Endothelial cell of umbilical vein (primary cell): Measurements from ENCODE around the gene MED25. TPM values are rescaled to one million over a fixed set of nuclear protein-coding genes. Genes with fewer than 3 reads are reported as not detected.

Experiments
- BruUV-seq: library from RNA; stranded (reverse); fragments of 400-500 nt; replicated peaks from 2 replicates; lab custom pipeline; 2021; lab: Mats Ljungman, UMichigan
- CTCF ChIA-PET: fragments of 300-600, 350-600 bp; sonication (Branson Sonifier 250); formaldehyde crosslinking; loops from one replicate; lab custom pipeline; 2021; ENCODE audit warnings: antibody characterized with exemption, inconsistent platforms; lab: Charles Lee
- POLR2A ChIA-PET: fragments of 300-600, 350-600 bp; sonication (Branson Sonifier 250); formaldehyde crosslinking; loops from one replicate; lab custom pipeline; 2021; ENCODE audit warnings: antibody characterized with exemption, inconsistent platforms; lab: Charles Lee
- DNase-seq: peaks from one replicate; pipeline ENCODE4 v3.0.0-alpha.2; 2011; ENCODE audit warnings: low read depth, low spot score
- FAIRE-seq: peaks from 2 replicates; lab custom pipeline; 2011; peaks lifted over from hg19 to GRCh38; lab: Jason Lieb, UNC
- H2AFZ ChIP-seq: 2 replicates; pipeline ENCODE4 v1.6.0; 2012; ENCODE audit warnings: low read depth, low read length, control low read depth, inconsistent platforms
- H3K27ac ChIP-seq: 2 replicates; pipeline ENCODE4 v1.5.1; 2011; ENCODE audit warnings: low read depth, mild to moderate bottlenecking, control low read depth, low read length, moderate library complexity; ENCODE audit not compliant: insufficient read depth
- H3K27me3 ChIP-seq, 2 experiments: 2 replicates each; pipeline versions ENCODE4 v1.6.0 to v1.6.1; 2011; ENCODE audit warnings: low read length in 2 of 2, mixed read lengths in 1 of 2; ENCODE audit not compliant: control insufficient read depth in 2 of 2, insufficient read depth in 2 of 2
- H3K36me3 ChIP-seq, 2 experiments: 2 replicates in 1 of 2; 3 replicates in 1 of 2; pipeline ENCODE4 v1.5.1; 2011; ENCODE audit warnings: low read length in 2 of 2, mild to moderate bottlenecking in 1 of 2, moderate library complexity in 1 of 2; ENCODE audit not compliant: control insufficient read depth in 2 of 2, insufficient read depth in 2 of 2; ENCODE audit errors: extremely low read depth in 1 of 2
- H3K4me1 ChIP-seq: 3 replicates; pipeline ENCODE4 v1.5.1; 2011; ENCODE audit warnings: mild to moderate bottlenecking, low read length; ENCODE audit not compliant: control insufficient read depth, insufficient read depth; ENCODE audit errors: extremely low read depth
- H3K4me2 ChIP-seq: 2 replicates; pipeline ENCODE4 v1.6.1; 2011; ENCODE audit warnings: low read length, control low read depth, mixed read lengths; ENCODE audit not compliant: insufficient read depth
- H3K4me3 ChIP-seq, 3 experiments: fragments of 200-600 bp in 1 of 3; sonication (generic), shearing (Covaris generic) in 1 of 3; replicated peaks in 1 of 3; 2 replicates each; pipeline ENCODE4 v1.5.1; 2011 to 2016; ENCODE audit warnings: control low read depth in 3 of 3, low read length in 3 of 3, mild to moderate bottlenecking in 2 of 3, inconsistent platforms in 1 of 3, low read depth in 1 of 3, moderate library complexity in 1 of 3; ENCODE audit not compliant: insufficient read depth in 1 of 3
- H3K79me2 ChIP-seq: 2 replicates; pipeline ENCODE4 v1.6.0; 2012; ENCODE audit warnings: low read length, inconsistent platforms; ENCODE audit not compliant: control insufficient read depth, insufficient read depth
- H3K9ac ChIP-seq: replicated peaks from 2 replicates; pipeline ENCODE3; 2011; ENCODE audit warnings: low read length, control low read depth; ENCODE audit not compliant: insufficient read depth; ENCODE audit errors: extremely low read depth
- H3K9me1 ChIP-seq: replicated peaks from 3 replicates; pipeline ENCODE4 v1.6.0; 2011; ENCODE audit warnings: mild to moderate bottlenecking, low read length; ENCODE audit not compliant: control insufficient read depth, insufficient read depth; ENCODE audit errors: extremely low read depth
- H3K9me3 ChIP-seq: replicated peaks from 2 replicates; pipeline ENCODE4 v1.5.1; 2012; ENCODE audit warnings: low read length, inconsistent platforms; ENCODE audit not compliant: control insufficient read depth, insufficient read depth
- H4K20me1 ChIP-seq: replicated peaks from 2 replicates; pipeline ENCODE3; 2011; ENCODE audit warnings: mild to moderate bottlenecking, low read length; ENCODE audit not compliant: control insufficient read depth, insufficient read depth; ENCODE audit errors: extremely low read depth
- CTCF ChIP-seq, 2 donors: IDR thresholded peaks; 1 replicate in 1 of 2; 2 replicates in 1 of 2; pipeline ENCODE4 v1.5.1; 2011; ENCODE audit warnings: low read length in 2 of 2, mild to moderate bottlenecking in 2 of 2, moderate library complexity in 2 of 2, control low read depth in 1 of 2, inconsistent platforms in 1 of 2, low read depth in 1 of 2; ENCODE audit not compliant: insufficient read depth in 1 of 2; ENCODE audit errors: extremely low read depth in 1 of 2
- EZH2 ChIP-seq: IDR thresholded peaks from 2 replicates; pipeline ENCODE4 v1.6.1; 2012; ENCODE audit warnings: borderline replicate concordance, low read depth, mild to moderate bottlenecking, moderate library complexity, low read length, inconsistent platforms; ENCODE audit not compliant: severe bottlenecking
- FOS ChIP-seq: IDR thresholded peaks from 2 replicates; pipeline ENCODE4 v1.6.1; 2011; ENCODE audit warnings: mild to moderate bottlenecking, low read length, moderate library complexity, borderline replicate concordance; ENCODE audit not compliant: insufficient read depth
- GATA2 ChIP-seq: IDR thresholded peaks from 2 replicates; pipeline ENCODE4 v1.7.0; 2011; ENCODE audit warnings: low read depth, mild to moderate bottlenecking, moderate library complexity, mixed read lengths, low read length; ENCODE audit not compliant: insufficient read length, insufficient read depth
- JUN ChIP-seq: IDR thresholded peaks from 2 replicates; pipeline ENCODE4 v1.6.1; 2011; ENCODE audit warnings: borderline replicate concordance, low read depth; ENCODE audit not compliant: insufficient read length, insufficient read depth
- MYC ChIP-seq: IDR thresholded peaks from one replicate; pipeline ENCODE4 v1.6.1; 2011; ENCODE audit warnings: mild to moderate bottlenecking, low read depth, low read length
- POLR2A ChIP-seq: IDR thresholded peaks from 2 replicates; pipeline ENCODE4 v1.6.1; 2012; ENCODE audit warnings: low read depth, mild to moderate bottlenecking, control low read depth, low read length
- POLR2AphosphoS5 ChIP-seq: IDR thresholded peaks from 2 replicates; pipeline ENCODE4 v1.6.1; 2012; ENCODE audit warnings: low read depth, mild to moderate bottlenecking, control low read depth, low read length, moderate library complexity; ENCODE audit not compliant: insufficient read depth
- dilution Hi-C: fragments of 300-500 bp; cut with MboI; formaldehyde crosslinking; loops from one replicate; pipeline ENCODE4 v1.15.0; 2019; ENCODE audit warnings: low sequenced_read_pairs; ENCODE audit not compliant: extremely low pct_ligation_motif_present
- intact Hi-C: fragments of 100-400 bp; cut with micrococcal nuclease; formaldehyde crosslinking; loops from one replicate; pipeline ENCODE4 v1.10.0; 2022
- polyA plus RNA-seq, 4 experiments: library from polyadenylated mRNA; depleted of rRNA in 3 of 4; stranded (reverse) in 3 of 4; unstranded in 1 of 4; fragments of >200 nt; gene quantifications; 2 replicates each; pipeline versions ENCODE4 v1.2.1 to v1.2.3, GENCODE V29; 2011 to 2012; ENCODE audit warnings: missing spikeins in 1 of 4
- total RNA-seq: library from RNA; stranded (reverse); gene quantifications from 2 replicates; pipeline ENCODE4 v1.2.3, GENCODE V29; 2021

The MED25 gene
- total and polyA plus RNA-seq, 2 donors (not counting 3 experiments of a cell fraction or from before 2014, with no cell fraction given): 31.7 to 62.9 TPM

- Histone ChIP-seq H4K20me1 (no peaks in the 10 kb centered on the region), H3K9me3 (no peaks in the 10 kb centered on the region), H3K4me3 (no peak overlapping the region), H3K4me2 (no peak overlapping the region), H3K79me2 (peaks cover 26% of the 10 kb centered on the region), H3K9ac (no peak overlapping the region), H3K4me1 (peaks cover 22% of the 10 kb centered on the region), H2AFZ (no peak overlapping the region), H3K27me3 (no peaks in the 10 kb centered on the region), H3K9me1 (no peaks in the 10 kb centered on the region), H3K27ac (no peak overlapping the region), H3K36me3 (peaks cover 13 to 30% of the 10 kb centered on the region in 2 experiments)
- POLR2A ChIA-PET: interaction anchor here (0.6 to 0.9 kb wide), 3 partner anchors 14 to 129 kb away, joined by 4 to 6 read pairs (median 6); partner anchors contain the start of gene PTOV1
- BruUV-seq: no TSS peak
- TF ChIP-seq EZH2 (no peak), MYC (no peak), JUN (no peak), FOS (no peak), POLR2AphosphoS5 (no peak), POLR2A (no peak), CTCF (IDR thresholded peaks at IDR 0.05; ENCODE audit: extremely low read depth in 1 of 2, insufficient read depth in 1 of 2, low read depth in 1 of 2, low read length in 2 of 2) (no peak), GATA2 (no peak)
- intact Hi-C loops: loop anchor here (5.0 kb wide), 2 partner anchors 188 to 273 kb away; partner anchors contain the start of genes PRMT1 and PRR12
- CTCF ChIA-PET: interaction anchor here (1.0 to 1.5 kb wide), 2 partner anchors 14 to 52 kb away, joined by 3 read pairs; partner anchors contain the start of gene FUZ
- dilution Hi-C loops: no loop called here
- DNase-seq (no peak), FAIRE-seq (no peak)
These were observed 46.8 kb downstream of the MED25 start for GRCh38 chr19:49864890-49865289.
